A549 (cell line): Measurements from ENCODE around the gene ZFAND6. TPM values are rescaled to one million over a fixed set of nuclear protein-coding genes. Genes with fewer than 3 reads are reported as not detected.

Experiments
- ATAC-seq, 2 experiments: fragments of 200-7000 bp in 1 of 2; fragments of >200 bp in 1 of 2; cut with Nextera tagmentation in 1 of 2; cut with Tn5 transposase in 1 of 2; 3 replicates each; pipeline versions ENCODE4 v1.8.0 to v1.9.1; 2018 to 2020; ENCODE audit warnings: mild to moderate bottlenecking in 1 of 2, moderate library complexity in 1 of 2
- CTCF ChIA-PET: fragments of 300-600 bp; sonication (Branson Sonifier 250); formaldehyde crosslinking; extraction: SDS; loops from one replicate; lab custom pipeline; 2021; ENCODE audit warnings: antibody characterized with exemption, inconsistent platforms; lab: Yijun Ruan, JAX
- POLR2A ChIA-PET: fragments of 350-600 bp; formaldehyde crosslinking; extraction: SDS; loops from one replicate; lab custom pipeline; 2021; ENCODE audit warnings: antibody characterized with exemption, inconsistent platforms; lab: Yijun Ruan, JAX
- DNase-seq, 2 experiments: peaks; one replicate each; pipeline versions ENCODE4 v3.0.0 to v3.0.0-alpha.2; 2011 to 2016; ENCODE audit warnings: low read depth in 1 of 2, low spot score in 1 of 2
- FAIRE-seq: peaks from 2 replicates; lab custom pipeline; 2011; peaks lifted over from hg19 to GRCh38; lab: Jason Lieb, UNC
- H3K27ac ChIP-seq, 2 experiments: fragments of >200 bp; sonication (Bioruptor Twin); formaldehyde crosslinking; 3 replicates each; pipeline ENCODE4 v1.5.1; 2016 to 2017
- H3K4me1 ChIP-seq: fragments of >200 bp; sonication (Bioruptor Twin); formaldehyde crosslinking; 3 replicates; pipeline ENCODE4 v1.6.1; 2016
- H3K4me2 ChIP-seq: fragments of >200 bp; sonication (Bioruptor Twin); formaldehyde crosslinking; 3 replicates; pipeline ENCODE4 v1.6.1; 2016
- H3K4me3 ChIP-seq: fragments of >200 bp; sonication (Bioruptor Twin); formaldehyde crosslinking; 3 replicates; pipeline ENCODE4 v1.5.1; 2016
- H3K9me3 ChIP-seq: fragments of >200 bp; sonication (Bioruptor Twin); formaldehyde crosslinking; 3 replicates; pipeline ENCODE4 v1.6.1; 2016
- ATOH8 ChIP-seq: fragments of 250-450 bp; sonication (Bioruptor Pico); IDR thresholded peaks from 2 replicates; pipeline ENCODE4 v1.5.0; 2020; ENCODE audit warnings: low read depth, mild to moderate bottlenecking, moderate library complexity
- CBX2 ChIP-seq: fragments of 200-600 bp; sonication (generic); IDR thresholded peaks from 2 replicates; pipeline ENCODE4 v1.6.1; 2016; ENCODE audit warnings: low read depth, mild to moderate bottlenecking, borderline replicate concordance
- CBX8 ChIP-seq: fragments of 200-600 bp; sonication (generic); IDR thresholded peaks from 2 replicates; pipeline ENCODE4 v1.6.1; 2016
- CEBPB ChIP-seq, 2 experiments: fragments of >200 bp in 1 of 2; sonication (Bioruptor Twin) in 1 of 2; formaldehyde crosslinking in 1 of 2; IDR thresholded peaks; 2 replicates each; pipeline ENCODE4 v1.6.1; 2012 to 2016
- CHD2 ChIP-seq: fragments of 150-350 bp; IDR thresholded peaks from 2 replicates; pipeline ENCODE4 v1.6.1; 2014; ENCODE audit warnings: low read length; ENCODE audit not compliant: partially characterized antibody
- CTCF ChIP-seq: fragments of >200 bp; sonication (Bioruptor Twin); formaldehyde crosslinking; IDR thresholded peaks from 3 replicates; pipeline ENCODE4 v1.5.1; 2016
- E2F6 ChIP-seq: IDR thresholded peaks from 2 replicates; pipeline ENCODE4 v1.6.1; 2012; ENCODE audit warnings: low read depth, borderline replicate concordance
- EHMT2 ChIP-seq: fragments of 200-600 bp; sonication (generic); IDR thresholded peaks from 2 replicates; pipeline ENCODE4 v1.6.1; 2016; ENCODE audit warnings: antibody characterized with exemption, low read depth, mild to moderate bottlenecking, moderate library complexity
- ELK1 ChIP-seq: fragments of 150-350 bp; IDR thresholded peaks from 2 replicates; pipeline ENCODE4 v1.6.1; 2014; ENCODE audit warnings: low read depth, mild to moderate bottlenecking, low read length
- EP300 ChIP-seq, 2 experiments: fragments of >200 bp; sonication (Bioruptor Twin); formaldehyde crosslinking; IDR thresholded peaks; 2 replicates in 1 of 2; 3 replicates in 1 of 2; pipeline ENCODE4 v1.6.1; 2016 to 2017
- FOXS1 ChIP-seq: fragments of 250-450 bp; sonication (Bioruptor Pico); IDR thresholded peaks from 2 replicates; pipeline ENCODE4 v1.5.0; 2020; ENCODE audit warnings: mild to moderate bottlenecking, moderate library complexity
- GATA3 ChIP-seq: IDR thresholded peaks from 2 replicates; pipeline ENCODE4 v1.6.1; 2012; ENCODE audit warnings: borderline replicate concordance
- HDAC2 ChIP-seq: fragments of 200-600 bp; sonication (generic); IDR thresholded peaks from 2 replicates; pipeline ENCODE4 v1.6.1; 2016
- HES2 ChIP-seq: fragments of >200 bp; sonication (Bioruptor Twin); formaldehyde crosslinking; IDR thresholded peaks from 2 replicates; pipeline ENCODE4 v1.6.1; 2016
- HOXB13 ChIP-seq: fragments of 250-450 bp; sonication (Bioruptor Pico); IDR thresholded peaks from 2 replicates; pipeline ENCODE4 v1.5.0; 2020; ENCODE audit warnings: low read depth, mild to moderate bottlenecking, moderate library complexity
- JUN ChIP-seq, 2 experiments: fragments of >200 bp; sonication (Bioruptor Twin); formaldehyde crosslinking; IDR thresholded peaks; 2 replicates in 1 of 2; 3 replicates in 1 of 2; pipeline ENCODE4 v1.6.1; 2016 to 2017
- JUNB ChIP-seq: fragments of >200 bp; sonication (Bioruptor Twin); formaldehyde crosslinking; IDR thresholded peaks from 2 replicates; pipeline ENCODE4 v1.6.1; 2016
- KDM5A ChIP-seq: fragments of 200-600 bp; sonication (generic); IDR thresholded peaks from 2 replicates; pipeline ENCODE4 v1.6.1; 2016; ENCODE audit warnings: antibody characterized with exemption, mild to moderate bottlenecking
- MAFK ChIP-seq: fragments of 450-650 bp; IDR thresholded peaks from 2 replicates; pipeline ENCODE4 v1.6.1; 2014; ENCODE audit not compliant: partially characterized antibody
- MAZ ChIP-seq: fragments of 150-350 bp; IDR thresholded peaks from 2 replicates; pipeline ENCODE4 v1.6.1; 2014; ENCODE audit warnings: antibody characterized with exemption, low read depth, low read length, borderline replicate concordance
- NR3C1 ChIP-seq: fragments of >200 bp; sonication (Bioruptor Twin); formaldehyde crosslinking; IDR thresholded peaks from 3 replicates; pipeline ENCODE4 v1.6.1; 2017
- PHF8 ChIP-seq: fragments of 200-600 bp; sonication (generic); IDR thresholded peaks from 2 replicates; pipeline ENCODE4 v1.6.1; 2016; ENCODE audit warnings: low read depth, mild to moderate bottlenecking, antibody characterized with exemption, moderate library complexity, borderline replicate concordance
- POLR2A ChIP-seq: IDR thresholded peaks from 2 replicates; pipeline ENCODE4 v1.6.1; 2012; ENCODE audit warnings: mild to moderate bottlenecking, low read length
- RARB ChIP-seq: fragments of 250-450 bp; sonication (Bioruptor Pico); IDR thresholded peaks from 2 replicates; pipeline ENCODE4 v1.8.0; 2021; ENCODE audit warnings: mild to moderate bottlenecking, moderate library complexity
- RCOR1 ChIP-seq: fragments of 150-350 bp; IDR thresholded peaks from 2 replicates; pipeline ENCODE4 v1.6.1; 2014; ENCODE audit warnings: antibody characterized with exemption, low read length, low read depth
- REST ChIP-seq: fragments of 200-600 bp; sonication (generic); IDR thresholded peaks from 2 replicates; pipeline ENCODE4 v1.6.1; 2016; ENCODE audit warnings: antibody characterized with exemption, mild to moderate bottlenecking, moderate library complexity
- RNF2 ChIP-seq: fragments of 200-600 bp; sonication (generic); IDR thresholded peaks from 2 replicates; pipeline ENCODE4 v1.6.1; 2016; ENCODE audit warnings: low read depth, mild to moderate bottlenecking, antibody characterized with exemption, moderate library complexity, borderline replicate concordance
- SMC3 ChIP-seq: fragments of >200 bp; sonication (Bioruptor Twin); formaldehyde crosslinking; IDR thresholded peaks from 3 replicates; pipeline ENCODE4 v1.6.1; 2018; ENCODE audit warnings: inconsistent platforms
- TP53 ChIP-seq: fragments of 250-450 bp; sonication (Bioruptor Pico); IDR thresholded peaks from 2 replicates; pipeline ENCODE4 v1.5.0; 2021; ENCODE audit warnings: mild to moderate bottlenecking, moderate library complexity
- USF2 ChIP-seq: fragments of 450-650 bp; IDR thresholded peaks from 2 replicates; pipeline ENCODE4 v1.6.1; 2014; ENCODE audit warnings: antibody characterized with exemption
- ZC3H11A ChIP-seq: fragments of 450-650 bp; IDR thresholded peaks from 2 replicates; pipeline ENCODE4 v1.6.1; 2014; ENCODE audit warnings: antibody characterized with exemption, mild to moderate bottlenecking
- WGBS: methylation state at CpG from one replicate; pipeline ENCODE4 v1.1.6; 2017; ENCODE audit errors: missing lambda C conversion rate; 5-methylcytosine and 5-hydroxymethylcytosine counted together
- polyA plus RNA-seq, 4 experiments: library from polyadenylated mRNA; depleted of rRNA in 3 of 4; stranded (reverse); fragments of >200 nt; fragmentation: RNase III in 1 of 4; extraction: RNeasy Plus Mini Kit Qiagen cat#74134 plus additional on column Dnase treatment in 1 of 4; gene quantifications; 2 replicates in 3 of 4; 3 replicates in 1 of 4; pipeline ENCODE4 v1.2.3, GENCODE V29; 2011 to 2017

The ZFAND6 gene
- polyA plus RNA-seq, 2 of the 4 experiments (the other 2 are of a cell fraction): 152 to 307 TPM

- DNase-seq (no peak), FAIRE-seq (no peak), ATAC-seq (no peak)
- H3K9me3 ChIP-seq: no peaks in the 10 kb centered on the region
- H3K27ac ChIP-seq: no peak overlapping the region
- POLR2A ChIA-PET: interaction anchor here (0.8 kb wide), 1 partner anchor 99 kb away, joined by 5 read pairs; no protein-coding TSS in a partner anchor
- CTCF ChIA-PET: interaction anchor here (0.9 to 4.6 kb wide), 7 partner anchors 12 to 303 kb away, joined by 3 to 36 read pairs (median 3); no protein-coding TSS in a partner anchor
- H3K4me3 ChIP-seq: no peak overlapping the region
- peaks cover 26% of the 10 kb centered on the region for H3K4me1 ChIP-seq
- no peak for TF ChIP-seq CBX2
- no peak for TF ChIP-seq NR3C1
- no peak for TF ChIP-seq JUN (IDR thresholded peaks at IDR 0.05)
- no peak for TF ChIP-seq ZC3H11A
- no peak for TF ChIP-seq POLR2A
- no peak for TF ChIP-seq HOXB13 (CRISPR knock-in tag)
- TF ChIP-seq HDAC2: no peak
- no peak for TF ChIP-seq EP300 (IDR thresholded peaks at IDR 0.05)
- no peak for TF ChIP-seq CHD2
- TF ChIP-seq RNF2: no peak
- TF ChIP-seq CBX8: no peak
- no peak for TF ChIP-seq SMC3
- no peak for TF ChIP-seq CTCF
- TF ChIP-seq FOXS1 (CRISPR knock-in tag): no peak
- TF ChIP-seq KDM5A: no peak
- TF ChIP-seq REST: no peak
- no peak for TF ChIP-seq RCOR1
- no peak for TF ChIP-seq CEBPB (IDR thresholded peaks at IDR 0.05)
- no peak for TF ChIP-seq MAZ
- TF ChIP-seq, all 56 proteins: peak for 0
- no peak overlapping the region for H3K4me2 ChIP-seq
- WGBS: 86% methylated on average over 5 of the region's 5 CpGs
These were observed 97.7 kb downstream of the ZFAND6 start for GRCh38 chr15:80157215-80157614.

GRCh38 chr15:80159301-80159700 is 99.8 kb downstream of the ZFAND6 start:
- no peak overlapping the region for H3K4me3 ChIP-seq
- 91% methylated on average over 5 of the region's 5 CpGs for WGBS
- no peak for DNase-seq
- no peak overlapping the region for H3K4me2 ChIP-seq
- H3K9me3 ChIP-seq: no peaks in the 10 kb centered on the region
- ChIA-PET POLR2A (no interaction called here), CTCF (interaction anchor here (0.8 to 4.6 kb wide), 2 partner anchors 14 to 72 kb away, joined by 3 to 36 read pairs; no protein-coding TSS in a partner anchor)
- peaks cover 19% of the 10 kb centered on the region for H3K4me1 ChIP-seq
- no peak for ATAC-seq
- no peak for FAIRE-seq
- H3K27ac ChIP-seq: no peak overlapping the region; a peak in 1 of 6 replicates
- TF ChIP-seq RARB (CRISPR knock-in tag) (no peak), E2F6 (no peak), PHF8 (no peak), USF2 (no peak), ATOH8 (no peak), MAFK (no peak), ELK1 (no peak), ZC3H11A (no peak), EHMT2 (no peak), RNF2 (no peak), GATA3 (no peak), HES2 (no peak), JUNB (no peak), TP53 (CRISPR knock-in tag) (no peak)
